ENCODE data around the gene ATXN7L3.
A peak's percentile ranks its signal among the peaks of the same experiment; 100 is the strongest.

ATXN7L3 gene

GRCh38 chr17:44198721-44199552, 747 bp downstream of the ATXN7L3 start:
- DNase-seq = peak; percentile 66

GRCh38 chr17:44197980-44198720, 1.5 kb downstream of the ATXN7L3 start:
- peak; percentile 81 for DNase-seq

GRCh38 chr17:44197107-44197506, 2.6 kb downstream of the ATXN7L3 start:
- DNase-seq = no peak

GRCh38 chr17:44193326-44194084, 6.2 kb downstream of the ATXN7L3 start:
- no peak for DNase-seq

GRCh38 chr17:44192750-44193149, 6.9 kb downstream of the ATXN7L3 start:
- no peak for DNase-seq

- no peak for DNase-seq
Observed at GRCh38 chr17:44191941-44192496, 7.7 kb downstream of the ATXN7L3 start.

- DNase-seq = no peak
Observed at GRCh38 chr17:44191369-44191768, 8.3 kb downstream of the ATXN7L3 start.

- DNase-seq = no peak
Observed at GRCh38 chr17:44190481-44190880, 9.2 kb downstream of the ATXN7L3 start.

GRCh38 chr17:44188576-44189403, 10.9 kb downstream of the ATXN7L3 start:
- no peak for DNase-seq

- peak; percentile 69 for DNase-seq
Observed at GRCh38 chr17:44187131-44187899, 12.4 kb downstream of the ATXN7L3 start.

GRCh38 chr17:44186307-44187130, 13.2 kb downstream of the ATXN7L3 start, which contains the start of gene TMUB2:
TMUB2 (plus strand) TSS chr17:44186972; CDS start chr17:44187709, 737 bp downstream.
- DNase-seq = peak; percentile 99

GRCh38 chr17:44184212-44184810, 15.4 kb downstream of the ATXN7L3 start:
- DNase-seq = no peak

GRCh38 chr17:44183024-44183423, 16.7 kb downstream of the ATXN7L3 start:
- no peak for DNase-seq

- DNase-seq = no peak
Observed at GRCh38 chr17:44178133-44178532, 21.6 kb downstream of the ATXN7L3 start.

- no peak for DNase-seq
Observed at GRCh38 chr17:44177640-44178039, 22.0 kb downstream of the ATXN7L3 start.

GRCh38 chr17:44176671-44177501, 22.8 kb downstream of the ATXN7L3 start:
- DNase-seq = no peak

GRCh38 chr17:44176257-44176656, 23.4 kb downstream of the ATXN7L3 start:
- no peak for DNase-seq

- DNase-seq = no peak
Observed at GRCh38 chr17:44174427-44174826, 25.3 kb downstream of the ATXN7L3 start.

GRCh38 chr17:44171931-44172455, 27.7 kb downstream of the ATXN7L3 start:
- DNase-seq = no peak

All from CD4-positive, alpha-beta T cell treated with Interleukin-21 for 1 hour (primary cell).